Activated naive CD4-positive, alpha-beta T cell treated with anti-CD3 and anti-CD28 coated beads, Interleukin-2, amount 50 U/mL, for 72 hours (primary cell): ENCODE data around the gene B4GALT7. TPM values are rescaled to one million over a fixed set of nuclear protein-coding genes. Genes with fewer than 3 reads are reported as not detected.
A peak's percentile ranks its signal among the peaks of the same experiment; 100 is the strongest.
"Not testable (repeated sequence)": the region's sequence is repeated elsewhere in the genome, so short reads cannot be mapped to it uniquely, and the experiment has no call there.

ENCODE experiments used
- ATAC-seq, 2 donors: fragments of 150-1000 bp; cut with Tn5 transposase; 2 replicates each; pipeline ENCODE4 v1.10.0; 2021; ENCODE audit warnings: mild to moderate bottlenecking in 2 of 2, moderate library complexity in 2 of 2
- DNase-seq, 2 donors: peaks; one replicate each; pipeline ENCODE4 v3.0.0; 2021 to 2022; ENCODE audit warnings: low spot score in 2 of 2
- H3K27ac Mint-ChIP-seq, 2 donors: one replicate each; pipeline ENCODE4 v1.8.0; 2022; ENCODE audit warnings: mild to moderate bottlenecking in 2 of 2, mixed read lengths in 2 of 2
- H3K36me3 Mint-ChIP-seq, 2 donors: one replicate each; pipeline ENCODE4 v1.8.0; 2022; ENCODE audit warnings: mixed read lengths in 2 of 2
- H3K9me3 Mint-ChIP-seq, 2 donors: one replicate each; pipeline ENCODE4 v1.8.0; 2022; ENCODE audit warnings: mixed read lengths in 2 of 2
- total RNA-seq, 2 donors: library from RNA; stranded (reverse); gene quantifications; one replicate each; pipeline ENCODE4 v1.2.3, GENCODE V29; 2022

B4GALT7 gene
- 10 to 100 TPM in 1 of 2 donors, 1 to 10 TPM in 1; 3.8 to 19.8 TPM for total RNA-seq

GRCh38 chr5:177599731-177600507, at the start of gene B4GALT7:
TSS of gene B4GALT7 (plus strand) at chr5:177600132. CDS start at chr5:177600211, 79 bp downstream.
- ATAC-seq: peak; percentile 83 to 91
- DNase-seq: peak; percentile 82 to 95
- H3K36me3 Mint-ChIP-seq: peaks cover 13 to 23% of the 10 kb centered on the region in 2 donors
- H3K27ac Mint-ChIP-seq: peak within 1 kb of the TSS; percentile 82 to 94
- no peaks in the 10 kb centered on the region for H3K9me3 Mint-ChIP-seq

- Mint-ChIP-seq H3K36me3 (peaks cover 12 to 18% of the 10 kb centered on the region in 2 donors), H3K27ac (peak overlapping the region in 1 of 2 donors; percentile 74), H3K9me3 (no peaks in the 10 kb centered on the region)
- ATAC-seq: no peak
- no peak for DNase-seq
Measured at GRCh38 chr5:177552839-177553455, 47.0 kb upstream of the B4GALT7 start.

- peak overlapping the region in 1 of 2 donors; percentile 88 for H3K27ac Mint-ChIP-seq
- peak; percentile 48 to 65 for DNase-seq
- ATAC-seq: peak; percentile 50 to 55
- peaks cover 12 to 18% of the 10 kb centered on the region in 2 donors for H3K36me3 Mint-ChIP-seq
- H3K9me3 Mint-ChIP-seq: no peaks in the 10 kb centered on the region
Measured at GRCh38 chr5:177553671-177554429, 46.1 kb upstream of the B4GALT7 start.

GRCh38 chr5:177554474-177555111, 45.3 kb upstream of the B4GALT7 start, which contains the start of gene FAM193B:
TSS of gene FAM193B (minus strand) at chr5:177554563. CDS start at chr5:177554458, 105 bp downstream.
- DNase-seq: peak; percentile 94 to 99
- H3K36me3 Mint-ChIP-seq: peaks cover 12 to 18% of the 10 kb centered on the region in 2 donors
- no peaks in the 10 kb centered on the region for H3K9me3 Mint-ChIP-seq
- ATAC-seq: peak; percentile 98 to 99
- H3K27ac Mint-ChIP-seq: peak within 1 kb of the TSS; percentile 85 to 88

GRCh38 chr5:177555228-177555627, 44.7 kb upstream of the B4GALT7 start:
- Mint-ChIP-seq H3K9me3 (no peaks in the 10 kb centered on the region), H3K36me3 (peaks cover 12 to 18% of the 10 kb centered on the region in 2 donors), H3K27ac (peak overlapping the region in 1 of 2 donors; percentile 88)
- ATAC-seq (no peak), DNase-seq (no peak)

- Mint-ChIP-seq H3K9me3 (no peaks in the 10 kb centered on the region), H3K36me3 (peaks cover 12 to 18% of the 10 kb centered on the region in 2 donors), H3K27ac (no peak overlapping the region)
- no peak for DNase-seq
- ATAC-seq: no peak
Measured at GRCh38 chr5:177555665-177556064, 44.3 kb upstream of the B4GALT7 start.

- Mint-ChIP-seq H3K27ac (no peak overlapping the region), H3K9me3 (no peaks in the 10 kb centered on the region), H3K36me3 (peaks cover 8 to 18% of the 10 kb centered on the region in 2 donors)
- ATAC-seq: no peak
- no peak for DNase-seq
Measured at GRCh38 chr5:177557041-177557647, 42.8 kb upstream of the B4GALT7 start.

GRCh38 chr5:177557796-177558195, 42.1 kb upstream of the B4GALT7 start:
- no peak for DNase-seq
- Mint-ChIP-seq H3K9me3 (no peaks in the 10 kb centered on the region), H3K36me3 (peaks cover 6 to 14% of the 10 kb centered on the region in 2 donors), H3K27ac (no peak overlapping the region)
- ATAC-seq: no peak

- H3K36me3 Mint-ChIP-seq, H3K27ac Mint-ChIP-seq, DNase-seq, ATAC-seq, H3K9me3 Mint-ChIP-seq: not testable (repeated sequence)
Measured at GRCh38 chr5:177559446-177559941, 40.4 kb upstream of the B4GALT7 start.

GRCh38 chr5:177565046-177565445, 34.9 kb upstream of the B4GALT7 start:
- H3K27ac Mint-ChIP-seq: no peak overlapping the region
- ATAC-seq: no peak
- DNase-seq: no peak
- no peaks in the 10 kb centered on the region for H3K9me3 Mint-ChIP-seq
- no peaks in the 10 kb centered on the region for H3K36me3 Mint-ChIP-seq

GRCh38 chr5:177568326-177568725, 31.6 kb upstream of the B4GALT7 start:
- ATAC-seq (no peak), DNase-seq (no peak)
- Mint-ChIP-seq H3K9me3 (no peaks in the 10 kb centered on the region), H3K27ac (no peak overlapping the region), H3K36me3 (no peaks in the 10 kb centered on the region)

- no peaks in the 10 kb centered on the region for H3K9me3 Mint-ChIP-seq
- no peaks in the 10 kb centered on the region for H3K36me3 Mint-ChIP-seq
- ATAC-seq (no peak), DNase-seq (no peak)
- H3K27ac Mint-ChIP-seq: no peak overlapping the region
Measured at GRCh38 chr5:177569894-177570293, 30.0 kb upstream of the B4GALT7 start.

GRCh38 chr5:177575488-177575887, 24.4 kb upstream of the B4GALT7 start:
- DNase-seq (no peak), ATAC-seq (no peak)
- no peaks in the 10 kb centered on the region for H3K9me3 Mint-ChIP-seq
- no peaks in the 10 kb centered on the region for H3K36me3 Mint-ChIP-seq
- peak overlapping the region in 1 of 2 donors; percentile 1 for H3K27ac Mint-ChIP-seq

GRCh38 chr5:177576169-177576568, 23.8 kb upstream of the B4GALT7 start:
- no peaks in the 10 kb centered on the region for H3K9me3 Mint-ChIP-seq
- H3K27ac Mint-ChIP-seq: peak overlapping the region in 1 of 2 donors; percentile 1
- H3K36me3 Mint-ChIP-seq: no peaks in the 10 kb centered on the region
- DNase-seq (no peak), ATAC-seq (no peak)

- no peak for DNase-seq
- no peak for ATAC-seq
- Mint-ChIP-seq H3K27ac (no peak overlapping the region), H3K36me3 (no peaks in the 10 kb centered on the region), H3K9me3 (no peaks in the 10 kb centered on the region)
Measured at GRCh38 chr5:177578316-177578715, 21.6 kb upstream of the B4GALT7 start.

- no peak for DNase-seq
- Mint-ChIP-seq H3K9me3 (no peaks in the 10 kb centered on the region), H3K27ac (no peak overlapping the region), H3K36me3 (peaks cover 15 to 17% of the 10 kb centered on the region in 2 donors)
- peak in 1 of 2 donors; percentile 63 for ATAC-seq
Measured at GRCh38 chr5:177588413-177588909, 11.5 kb upstream of the B4GALT7 start.
